ENCODE results near the gene RNF212.

DNA sequence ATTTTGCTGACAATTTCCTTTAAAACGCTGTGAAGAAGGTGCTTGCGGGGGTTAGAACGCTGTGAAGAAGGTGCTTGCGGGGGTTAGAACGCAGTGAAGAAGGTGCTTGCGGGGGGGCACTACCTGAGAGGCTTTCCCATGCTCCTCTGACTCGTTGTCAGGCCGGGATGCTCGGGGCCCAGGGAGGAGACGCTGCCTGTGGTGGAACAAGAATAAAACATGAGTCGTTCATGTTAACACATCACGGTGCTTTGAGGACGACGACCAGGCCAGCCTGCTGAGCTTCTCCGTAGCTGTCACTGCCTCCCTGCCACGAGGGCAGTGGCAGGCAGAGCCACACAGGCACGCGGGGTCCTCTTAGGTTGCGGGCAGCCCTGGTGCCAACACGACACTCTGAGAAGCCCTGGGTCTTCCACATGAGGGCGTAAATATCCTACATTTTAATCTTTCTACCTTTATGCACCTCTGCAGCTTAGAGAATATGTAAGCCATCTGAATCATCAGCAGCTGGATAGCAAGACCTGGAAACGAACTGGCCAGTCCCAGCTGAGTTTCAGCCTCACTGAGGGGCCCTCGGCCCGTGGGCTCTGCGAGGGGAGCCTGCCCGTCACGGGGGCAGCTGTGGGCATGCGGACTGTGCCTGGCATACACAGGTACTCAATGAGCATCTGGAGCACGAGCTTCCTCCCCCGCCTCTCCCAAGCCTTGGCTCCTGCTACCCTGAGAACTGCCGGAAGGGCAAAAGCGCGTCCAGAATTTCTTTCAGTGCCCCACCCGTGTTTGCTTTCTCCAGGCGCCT lies 55.0 kb downstream of the RNF212 start:
- TF ChIP-seq, protein P1, sequence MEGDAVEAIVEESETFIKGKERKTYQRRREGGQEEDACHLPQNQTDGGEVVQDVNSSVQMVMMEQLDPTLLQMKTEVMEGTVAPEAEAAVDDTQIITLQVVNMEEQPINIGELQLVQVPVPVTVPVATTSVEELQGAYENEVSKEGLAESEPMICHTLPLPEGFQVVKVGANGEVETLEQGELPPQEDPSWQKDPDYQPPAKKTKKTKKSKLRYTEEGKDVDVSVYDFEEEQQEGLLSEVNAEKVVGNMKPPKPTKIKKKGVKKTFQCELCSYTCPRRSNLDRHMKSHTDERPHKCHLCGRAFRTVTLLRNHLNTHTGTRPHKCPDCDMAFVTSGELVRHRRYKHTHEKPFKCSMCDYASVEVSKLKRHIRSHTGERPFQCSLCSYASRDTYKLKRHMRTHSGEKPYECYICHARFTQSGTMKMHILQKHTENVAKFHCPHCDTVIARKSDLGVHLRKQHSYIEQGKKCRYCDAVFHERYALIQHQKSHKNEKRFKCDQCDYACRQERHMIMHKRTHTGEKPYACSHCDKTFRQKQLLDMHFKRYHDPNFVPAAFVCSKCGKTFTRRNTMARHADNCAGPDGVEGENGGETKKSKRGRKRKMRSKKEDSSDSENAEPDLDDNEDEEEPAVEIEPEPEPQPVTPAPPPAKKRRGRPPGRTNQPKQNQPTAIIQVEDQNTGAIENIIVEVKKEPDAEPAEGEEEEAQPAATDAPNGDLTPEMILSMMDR (IDR thresholded peaks at IDR 0.05), result no peak
- TF ChIP-seq POLR2A (IDR thresholded peaks at IDR 0.05), result no peak
- no peak for TF ChIP-seq POLR2AphosphoS5 (IDR thresholded peaks at IDR 0.05)
- no peak for TF ChIP-seq EP300 (IDR thresholded peaks at IDR 0.05)

All from stomach (tissue), 4 donors.